ENCODE data around the gene COPG2. TPM values are rescaled to one million over a fixed set of nuclear protein-coding genes. Genes with fewer than 3 reads are reported as not detected.

COPG2 gene
- total RNA-seq, 4 donors from 2014 or later = 19.9 to 25.9 (median 23.8) TPM

DNA sequence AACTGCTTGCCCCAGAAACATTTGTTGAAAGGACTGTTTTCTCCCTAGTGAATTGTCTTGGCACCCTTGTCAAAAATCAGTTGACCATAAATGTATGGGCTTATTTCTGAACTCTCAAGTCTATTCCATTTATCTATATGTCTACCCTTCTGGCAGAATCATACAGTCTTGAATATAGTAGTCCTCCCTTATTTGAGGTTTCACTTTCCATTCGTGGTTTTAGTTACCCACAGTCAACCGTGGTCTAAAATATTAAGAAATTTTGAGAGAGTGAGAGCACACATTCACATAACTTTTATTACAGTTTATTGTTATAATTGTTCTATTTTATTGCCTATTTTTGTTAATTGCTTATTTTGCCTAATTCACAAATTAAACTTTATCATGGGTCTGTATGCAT lies 210.3 kb downstream of the COPG2 start:
- intact Hi-C loops (cut with DNase I; ENCODE audit: low total_unique reads) = no loop called here
- WGBS, 2 donors = 73 to 75% methylated on average over 2 of the region's 2 CpGs
- DNase-seq (ENCODE audit: low spot score in 2 of 2) = no peak
- H3K4me3 ChIP-seq (ENCODE audit: low read depth, poor library complexity, severe bottlenecking) = no peak overlapping the region
- TF ChIP-seq, protein P1, sequence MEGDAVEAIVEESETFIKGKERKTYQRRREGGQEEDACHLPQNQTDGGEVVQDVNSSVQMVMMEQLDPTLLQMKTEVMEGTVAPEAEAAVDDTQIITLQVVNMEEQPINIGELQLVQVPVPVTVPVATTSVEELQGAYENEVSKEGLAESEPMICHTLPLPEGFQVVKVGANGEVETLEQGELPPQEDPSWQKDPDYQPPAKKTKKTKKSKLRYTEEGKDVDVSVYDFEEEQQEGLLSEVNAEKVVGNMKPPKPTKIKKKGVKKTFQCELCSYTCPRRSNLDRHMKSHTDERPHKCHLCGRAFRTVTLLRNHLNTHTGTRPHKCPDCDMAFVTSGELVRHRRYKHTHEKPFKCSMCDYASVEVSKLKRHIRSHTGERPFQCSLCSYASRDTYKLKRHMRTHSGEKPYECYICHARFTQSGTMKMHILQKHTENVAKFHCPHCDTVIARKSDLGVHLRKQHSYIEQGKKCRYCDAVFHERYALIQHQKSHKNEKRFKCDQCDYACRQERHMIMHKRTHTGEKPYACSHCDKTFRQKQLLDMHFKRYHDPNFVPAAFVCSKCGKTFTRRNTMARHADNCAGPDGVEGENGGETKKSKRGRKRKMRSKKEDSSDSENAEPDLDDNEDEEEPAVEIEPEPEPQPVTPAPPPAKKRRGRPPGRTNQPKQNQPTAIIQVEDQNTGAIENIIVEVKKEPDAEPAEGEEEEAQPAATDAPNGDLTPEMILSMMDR (IDR thresholded peaks at IDR 0.05) = no peak
- no peak for TF ChIP-seq POLR2A (IDR thresholded peaks at IDR 0.05)

MicroRNAs within 50 kb of the gene (microRNA counts, 767-probe panel; counts per million panel counts)
- microRNA hsa-miR-335-5p = 0 to 358 counts per million in 2 donors

Small RNA genes within 50 kb of the gene (microRNA-seq; reads per million reads assigned to microRNA genes)
- gene MIR335 (ENCODE audit: borderline number of aligned reads in 1 of 2, borderline replicate concordance in 2 of 2) = 976 to 1,257 reads per million in 2 donors

Other genes starting within 250 kb of the COPG2 start
- gene CEP41, start 227.7 kb downstream of the COPG2 start, total RNA-seq = 1 to 10 TPM; 1.6 to 6.6 (median 3.0) TPM
- 1 to 10 TPM in 3 of 4 donors, under 1 TPM in 1; 0.79 to 6.8 (median 4.9) TPM for gene MEST, start 176.7 kb downstream of the COPG2 start, total RNA-seq
- not detected for gene TSGA13, start 17.8 kb upstream of the COPG2 start, total RNA-seq
- under 1 TPM in 2 of 4 donors, not detected in 2; 0.07 to 0.16 TPM for gene KLF14, start 65.5 kb upstream of the COPG2 start, total RNA-seq

All from lower leg skin (tissue), 4 donors.